ENCODE measurements around the gene EPHB1.
"Not testable (repeated sequence)": the region's sequence is repeated elsewhere in the genome, so short reads cannot be mapped to it uniquely, and the experiment has no call there.

Gene EPHB1

DNA sequence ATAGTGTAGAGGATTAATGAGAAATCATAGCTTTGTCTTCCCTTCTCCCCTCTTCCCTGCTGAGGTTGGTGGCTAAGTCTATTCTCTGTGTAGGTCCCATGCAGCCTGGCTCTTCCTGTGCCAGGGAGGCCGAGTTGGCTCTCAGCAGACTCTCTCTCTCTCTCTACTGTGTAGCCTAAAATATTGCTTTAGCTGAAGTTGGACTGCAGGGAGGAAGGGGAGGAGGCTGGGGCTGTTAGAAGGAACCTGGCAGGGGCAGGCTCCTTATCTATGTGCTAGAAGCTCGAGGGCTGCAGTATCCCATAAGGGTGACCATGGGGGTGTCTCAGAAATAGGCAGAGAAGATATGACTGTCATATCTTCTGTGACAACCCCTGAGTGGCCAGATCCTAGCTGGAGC is 160.8 kb downstream of the EPHB1 start:
- no peak for DNase-seq (ENCODE audit: low read depth)

DNA sequence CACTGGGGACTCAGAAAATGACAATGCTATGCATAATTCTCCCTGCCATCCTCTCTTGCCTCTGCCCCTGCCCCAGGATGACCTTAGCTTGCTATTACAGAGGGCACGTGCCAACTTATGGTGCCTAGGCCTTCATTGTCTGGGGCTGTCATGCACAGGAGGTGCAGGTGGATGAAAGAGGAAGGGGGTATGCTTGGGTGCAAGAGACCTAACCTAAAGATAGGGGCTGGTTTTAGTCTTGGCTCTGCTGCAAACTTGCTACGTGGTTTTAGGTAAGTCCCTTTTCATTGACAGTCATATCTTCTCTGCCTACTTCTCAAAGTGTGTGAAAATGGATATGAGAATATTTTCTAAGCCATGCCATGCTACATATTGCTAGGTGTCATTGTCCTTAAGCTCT is 161.3 kb downstream of the EPHB1 start:
- DNase-seq (ENCODE audit: low read depth), result no peak

DNA sequence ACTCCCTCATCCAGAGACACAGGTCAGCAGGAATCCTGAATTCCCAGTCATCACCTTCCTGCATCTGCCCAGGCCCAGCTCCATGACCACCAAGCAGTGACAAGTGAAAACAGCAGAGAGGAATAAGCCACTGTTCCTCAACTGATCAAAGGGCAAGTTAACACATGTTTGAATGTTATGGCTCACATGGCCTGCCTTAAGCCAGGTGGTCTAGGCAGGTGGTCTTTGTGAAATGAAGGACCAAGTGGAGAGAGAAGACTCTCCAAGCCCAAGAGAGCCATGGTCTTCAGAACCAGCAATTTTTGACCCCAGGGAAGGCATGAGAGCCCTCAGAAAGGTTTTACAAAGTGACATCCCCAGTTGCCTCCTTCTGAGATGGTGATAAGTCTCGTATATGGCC is 161.8 kb downstream of the EPHB1 start:
- no peak for DNase-seq (ENCODE audit: low read depth)

DNA sequence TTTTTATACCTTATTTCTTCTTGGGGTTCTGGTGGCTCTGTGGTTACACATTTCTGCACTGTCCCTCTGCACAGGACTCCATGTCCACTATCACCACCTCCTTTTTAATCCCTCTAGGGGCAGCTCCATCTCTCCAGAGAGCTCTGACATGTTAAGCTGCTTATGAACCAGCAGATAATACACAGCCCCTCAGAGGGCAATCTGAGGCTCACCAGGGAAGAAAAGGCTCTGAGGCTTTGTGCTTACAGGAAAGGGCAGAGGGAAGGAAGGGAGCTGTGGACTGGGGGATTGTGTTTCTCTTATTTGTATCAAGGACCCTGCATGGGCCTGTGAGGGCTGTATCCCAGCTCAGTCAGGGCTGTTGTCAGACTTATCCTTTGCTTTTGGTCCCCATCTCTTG is 164.5 kb downstream of the EPHB1 start:
- DNase-seq (ENCODE audit: low read depth), result no peak

DNA sequence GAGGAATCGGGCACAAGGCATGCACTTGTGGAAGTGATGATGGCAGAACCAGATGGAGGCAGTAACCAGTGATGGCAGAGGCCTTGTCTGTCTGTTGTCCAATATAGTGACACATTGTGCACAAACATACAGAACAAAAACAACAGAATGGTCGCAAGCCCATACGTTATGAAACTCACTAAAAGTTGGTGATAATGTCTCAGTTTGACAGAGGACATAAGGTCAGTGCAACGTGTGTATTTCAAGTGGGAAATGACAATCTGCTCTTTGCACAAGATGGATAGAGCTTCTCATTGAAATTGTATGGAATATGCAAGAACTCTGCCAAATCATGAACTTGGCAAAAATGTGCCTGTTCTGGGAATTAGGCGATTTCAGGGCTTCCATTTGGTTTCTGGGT is 169.2 kb downstream of the EPHB1 start:
- no peak for DNase-seq (ENCODE audit: low read depth)

DNA sequence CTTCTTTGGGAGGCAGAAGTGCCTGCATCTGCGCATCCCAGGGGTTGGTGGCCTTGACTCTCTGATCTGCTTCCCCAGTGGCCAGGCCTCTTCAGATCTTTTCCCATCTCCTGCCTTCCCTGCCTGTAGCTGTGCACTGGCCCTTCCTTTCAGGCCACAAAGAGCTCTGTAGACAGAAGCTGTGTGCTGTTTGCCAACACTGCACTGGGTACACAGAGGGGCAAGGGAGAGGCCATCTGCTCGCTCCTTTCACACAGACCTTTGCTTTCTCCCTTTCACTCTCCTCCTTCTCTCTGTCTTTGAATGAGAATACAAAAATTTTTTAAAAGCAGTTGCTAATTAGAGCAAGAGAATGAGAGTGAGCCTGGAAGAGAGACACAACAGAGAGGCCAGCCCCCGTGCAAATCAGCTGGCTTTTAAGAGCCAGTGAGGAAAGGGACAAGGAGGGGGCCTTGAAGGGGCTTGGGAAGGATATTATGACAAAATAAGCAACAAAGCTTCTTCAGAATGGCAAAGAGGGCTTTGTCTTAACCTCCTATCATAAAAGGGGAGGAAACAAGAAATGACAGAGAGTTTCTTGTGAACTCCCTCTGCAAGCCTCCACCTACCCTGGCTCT is 170.9 kb downstream of the EPHB1 start:
- DNase-seq (ENCODE audit: low read depth), result no peak

DNA sequence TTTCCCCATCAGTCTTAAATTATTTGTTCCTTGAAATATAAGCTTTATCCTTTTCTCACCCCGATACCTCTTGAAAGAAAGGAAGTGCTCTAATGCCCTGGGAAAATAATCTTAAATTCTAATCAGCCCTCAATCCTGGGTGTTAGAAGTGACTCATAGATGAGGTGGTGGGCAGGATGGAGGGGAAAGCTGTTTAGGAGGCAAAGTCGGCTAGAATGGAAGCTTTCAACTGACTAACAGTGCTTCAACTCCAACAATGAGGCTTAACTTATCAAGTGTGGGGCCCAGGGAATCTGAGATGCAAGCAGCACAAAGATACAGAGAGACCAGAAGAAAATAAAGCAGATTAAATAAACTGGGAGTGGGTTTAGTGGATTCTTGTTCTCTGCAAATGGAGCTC is 175.8 kb downstream of the EPHB1 start:
- DNase-seq (ENCODE audit: low read depth), result no peak

DNA sequence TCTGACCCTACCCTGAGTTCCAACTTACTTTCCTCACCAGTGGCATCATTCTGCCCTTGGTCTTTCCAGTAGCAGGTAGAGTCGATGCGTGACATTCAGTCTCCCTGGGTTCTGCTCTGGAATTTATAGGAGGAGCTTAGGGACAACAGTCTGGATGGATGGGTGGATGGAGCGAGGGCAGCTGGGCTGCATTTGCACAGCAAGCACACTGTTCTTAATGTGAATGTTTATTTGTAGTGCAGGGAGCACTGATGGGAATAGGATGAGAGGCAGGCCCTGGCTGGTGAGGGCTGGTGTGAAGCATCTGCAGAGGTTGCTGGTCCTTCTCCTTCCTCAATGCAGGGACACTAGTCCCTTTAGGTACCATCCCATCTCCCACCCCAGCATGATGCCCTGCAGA is 176.2 kb downstream of the EPHB1 start:
- no peak for DNase-seq (ENCODE audit: low read depth)

DNA sequence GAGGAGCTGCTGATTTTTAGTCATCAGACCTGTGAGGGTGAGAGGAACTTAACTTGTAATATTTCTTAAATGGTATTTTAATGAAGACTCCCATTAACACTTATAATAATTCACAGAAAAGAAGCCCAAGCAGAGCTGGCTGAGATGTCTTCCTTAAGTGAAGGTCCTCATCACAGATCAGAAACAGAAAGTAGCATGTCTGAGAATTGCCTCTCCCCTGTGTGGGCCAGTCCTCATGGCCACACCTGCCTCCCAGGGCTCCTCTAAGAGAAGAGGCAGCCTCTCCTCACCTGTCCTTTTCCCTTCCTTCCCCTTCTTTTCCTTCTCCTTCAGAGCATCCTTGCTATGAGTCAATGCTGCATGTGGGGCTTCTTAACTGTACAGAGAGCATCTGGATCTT is 176.8 kb downstream of the EPHB1 start:
- DNase-seq (ENCODE audit: low read depth), result not testable (repeated sequence)

DNA sequence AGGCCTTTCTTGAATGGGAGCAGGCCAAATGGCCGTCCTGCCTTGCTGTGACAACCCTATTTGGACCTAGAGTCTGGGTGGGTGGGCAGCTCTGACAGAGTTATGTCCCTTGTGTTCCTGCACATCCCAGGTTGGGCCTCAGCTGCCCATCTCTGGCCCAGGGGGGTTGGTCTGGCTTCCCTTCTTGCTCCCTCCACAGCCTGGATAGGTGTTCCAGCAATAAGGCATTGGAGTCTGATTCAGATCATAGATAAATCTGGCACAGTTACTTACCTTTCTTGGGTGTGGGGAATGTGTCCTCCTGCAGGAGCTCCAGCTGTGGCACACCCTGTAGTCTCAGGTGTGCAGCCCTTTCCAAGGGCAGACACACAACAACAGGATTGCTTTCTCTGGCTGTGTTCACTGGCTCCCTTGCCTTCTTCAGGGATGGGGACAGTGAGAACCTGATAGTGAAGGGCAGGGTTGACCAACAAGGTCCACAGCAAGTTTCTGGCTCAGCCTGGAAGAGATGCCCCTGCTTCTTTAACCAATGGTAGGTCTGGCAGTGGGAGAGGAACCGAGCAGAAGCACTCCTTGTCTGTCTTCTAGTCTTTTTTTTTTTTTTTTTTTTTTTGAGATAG is 177.9 kb downstream of the EPHB1 start:
- DNase-seq (ENCODE audit: low read depth), result no peak

DNA sequence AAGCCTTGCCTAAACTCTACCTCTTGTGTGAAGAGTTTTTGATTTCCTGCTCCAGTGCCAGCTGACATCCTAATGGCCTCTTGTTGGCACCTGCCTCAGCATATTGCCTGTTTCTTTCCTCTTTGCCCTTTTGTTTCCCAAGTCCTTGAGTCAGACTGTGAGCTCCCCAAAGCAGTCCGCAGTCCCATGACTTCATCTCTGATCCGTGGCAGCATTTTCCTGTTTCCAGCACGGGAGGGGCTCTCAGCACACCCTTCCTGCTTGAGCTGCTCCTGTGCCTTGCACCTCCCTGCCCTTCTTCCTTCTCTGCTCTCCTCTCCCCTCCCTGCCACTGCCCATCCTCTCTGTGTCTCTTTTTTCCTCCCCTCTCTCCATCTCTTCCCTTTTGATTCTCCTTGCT is 179.6 kb downstream of the EPHB1 start:
- DNase-seq (ENCODE audit: low read depth), result no peak

DNA sequence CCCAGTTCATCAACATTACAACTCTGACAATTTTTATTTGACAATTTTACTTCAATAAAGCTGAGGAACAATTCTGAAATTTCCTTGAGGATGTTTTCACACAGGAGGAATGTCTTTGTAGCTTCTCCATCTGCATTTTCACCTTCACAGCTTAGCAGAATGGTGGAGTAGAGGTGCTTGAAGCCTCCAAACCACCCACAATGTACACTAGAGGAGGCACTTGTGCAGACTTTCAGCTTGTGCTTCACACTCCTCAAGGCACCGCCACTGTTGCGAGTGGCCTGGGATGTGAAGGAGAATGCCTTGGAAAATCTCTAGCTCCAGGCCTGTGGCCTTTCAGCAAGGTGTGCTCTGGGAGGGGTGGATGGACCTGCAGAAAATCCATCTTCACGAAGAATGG is 181.9 kb downstream of the EPHB1 start:
- no peak for DNase-seq (ENCODE audit: low read depth)

DNA sequence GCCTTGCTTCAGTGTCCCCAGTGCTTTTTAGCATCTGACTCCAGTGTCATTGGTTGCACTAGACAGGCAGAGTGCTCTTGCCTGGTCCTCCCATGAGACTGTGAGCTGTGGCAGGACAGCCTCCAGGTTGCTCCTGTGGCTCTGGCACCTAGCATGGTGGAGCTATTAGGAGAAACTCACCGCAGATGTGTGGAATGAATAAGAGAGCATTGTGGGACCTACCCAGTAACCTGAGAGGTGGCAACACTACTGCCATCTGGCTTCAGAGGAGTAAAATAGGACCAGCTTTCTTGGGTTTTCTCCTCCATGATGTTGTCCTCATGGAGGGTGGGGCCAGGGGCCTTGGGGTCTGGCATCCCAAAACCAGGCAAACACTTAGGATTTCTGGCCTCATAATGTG is 183.6 kb downstream of the EPHB1 start:
- no peak for DNase-seq (ENCODE audit: low read depth)

DNA sequence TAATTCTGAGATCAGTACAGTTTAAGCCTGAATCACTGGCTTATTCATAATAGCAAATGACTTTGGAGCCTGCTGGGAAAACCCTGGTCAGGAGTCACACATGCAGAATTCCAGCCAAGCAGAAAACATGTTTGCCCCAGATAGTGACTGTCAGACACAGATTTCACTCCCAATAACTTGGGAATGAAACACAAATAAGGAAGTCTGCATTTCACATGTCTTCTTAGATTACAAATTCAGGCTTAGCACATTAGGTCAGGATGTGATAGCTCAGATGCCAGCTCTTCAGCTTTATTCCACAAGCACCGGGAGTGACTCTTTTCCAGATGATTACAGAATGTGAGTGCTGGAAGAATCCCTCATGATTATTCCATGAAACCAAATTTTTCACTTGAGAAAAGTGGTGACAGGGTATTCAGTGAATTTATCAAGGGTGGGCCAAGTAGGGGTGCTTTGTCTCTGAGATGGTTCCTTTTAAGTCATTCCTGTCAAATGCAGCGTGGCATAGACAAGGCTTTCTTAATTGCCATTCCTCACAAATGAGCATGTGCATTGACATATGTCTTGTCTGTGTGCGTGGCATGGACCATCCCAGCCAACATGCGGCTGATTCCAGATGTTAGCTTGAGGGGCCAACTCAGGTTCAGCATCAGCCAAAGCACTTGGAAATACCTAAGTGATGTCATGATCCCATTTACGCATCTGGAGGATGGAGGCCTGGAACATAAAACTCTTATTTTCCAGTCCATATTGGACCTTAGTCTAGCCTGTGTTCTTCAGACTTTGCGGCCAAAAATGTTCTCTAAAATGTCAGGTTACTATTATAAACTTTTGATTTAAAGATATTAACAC is 191.0 kb downstream of the EPHB1 start:
- DNase-seq (ENCODE audit: low read depth), result no peak

DNA sequence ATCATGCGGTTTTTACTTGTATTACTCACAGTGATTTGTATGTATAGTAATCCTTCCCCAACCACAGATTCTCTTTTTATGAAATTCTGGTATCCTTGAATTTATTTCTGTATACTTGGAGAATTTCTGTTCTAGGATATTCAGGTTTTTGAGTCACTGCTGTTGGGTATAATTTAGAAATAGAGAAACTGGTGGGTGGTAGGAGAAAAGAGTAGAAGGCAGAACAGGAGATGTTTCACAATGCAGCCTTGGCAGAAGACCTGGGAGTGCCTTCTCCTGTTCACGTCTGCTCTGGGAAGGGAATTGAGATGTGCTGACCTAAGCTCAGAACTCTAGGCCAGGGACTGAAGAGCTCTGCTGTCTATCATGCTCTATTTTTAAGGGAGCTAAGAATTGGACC is 193.6 kb downstream of the EPHB1 start:
- no peak for DNase-seq (ENCODE audit: low read depth)

DNA sequence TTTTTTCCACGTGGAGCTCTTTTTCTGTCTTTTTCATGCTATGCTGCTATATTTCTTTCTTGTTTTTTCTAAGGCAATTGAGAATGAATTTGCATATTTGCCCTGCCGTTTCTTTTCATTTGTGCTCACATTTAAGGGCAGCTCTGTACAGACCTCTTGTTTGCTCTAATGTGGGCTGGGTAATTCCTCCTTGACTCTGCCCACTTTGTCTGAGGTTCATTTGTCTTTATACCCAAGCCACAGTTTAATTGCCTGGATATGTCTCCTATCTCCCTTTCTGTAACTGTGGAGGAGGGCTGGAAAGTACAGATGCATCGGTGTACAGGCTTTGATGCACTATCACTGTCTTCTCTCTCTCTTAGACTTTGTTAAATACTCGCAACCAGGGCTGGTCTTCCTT is 195.9 kb downstream of the EPHB1 start:
- DNase-seq (ENCODE audit: low read depth), result no peak

DNA sequence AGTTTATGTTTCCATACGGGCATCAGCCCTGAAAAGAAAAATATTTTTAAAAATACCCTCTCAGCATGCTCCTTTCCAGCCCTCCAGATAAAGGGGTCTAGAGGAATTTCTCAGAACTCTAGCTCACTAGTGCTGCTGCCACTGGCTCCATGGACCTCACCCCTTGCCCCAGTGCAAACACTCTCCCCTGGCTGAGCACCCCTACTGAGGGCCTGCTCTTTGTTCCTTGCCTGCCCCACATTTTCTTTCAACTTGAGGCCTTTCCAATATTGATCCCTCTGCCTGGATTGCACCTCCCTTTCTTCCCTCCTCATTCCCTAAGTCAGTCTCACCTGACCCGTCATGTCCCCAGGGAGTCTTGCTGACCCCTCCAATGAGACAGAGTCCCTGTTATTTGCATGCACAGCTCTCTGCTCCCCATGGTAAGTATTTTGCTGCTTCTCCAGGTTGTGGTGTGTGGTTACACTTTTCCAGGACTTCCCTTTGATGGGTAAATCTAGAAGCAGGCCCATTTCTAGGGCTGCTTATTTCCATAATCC is 196.5 kb downstream of the EPHB1 start:
- DNase-seq (ENCODE audit: low read depth), result no peak

DNA sequence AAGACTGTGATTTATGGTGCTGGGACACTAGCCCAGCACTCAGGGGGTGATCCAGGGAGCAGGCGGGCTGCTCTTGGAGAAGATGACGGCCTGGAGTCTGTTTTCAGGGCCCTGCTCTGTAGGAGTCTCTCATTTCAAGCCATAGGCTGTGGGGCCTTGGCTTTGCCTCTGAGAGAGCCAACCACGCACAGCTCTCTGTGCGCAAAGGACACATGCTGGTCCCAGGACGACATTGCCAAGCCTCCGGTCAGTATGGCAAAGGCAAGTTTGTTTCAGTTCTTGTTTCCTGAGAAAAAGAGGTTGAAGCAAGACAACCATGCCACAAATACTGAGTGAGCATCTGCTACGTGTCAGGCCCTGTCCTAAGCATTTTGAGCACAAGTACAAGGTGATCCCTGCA is 197.1 kb downstream of the EPHB1 start:
- DNase-seq (ENCODE audit: low read depth), result no peak

DNA sequence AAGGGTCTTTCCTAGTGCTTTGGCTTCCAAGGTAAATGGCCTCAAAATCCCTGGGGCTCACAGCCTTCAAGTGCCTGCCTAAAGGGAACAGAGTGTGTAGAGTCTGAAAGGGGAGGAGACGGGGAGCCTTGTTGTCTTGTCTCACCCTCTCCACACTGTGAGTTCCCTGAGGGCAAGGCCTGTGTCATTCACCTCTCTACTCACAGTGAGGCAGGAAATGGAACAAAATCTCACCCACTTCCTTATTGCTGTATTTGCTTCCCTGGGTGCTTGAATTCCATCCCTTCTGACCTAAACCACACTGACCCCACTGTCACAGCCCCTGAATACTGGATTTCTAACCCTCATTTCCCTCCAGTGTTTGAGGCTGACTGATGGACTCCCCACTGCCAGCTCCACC is 197.5 kb downstream of the EPHB1 start:
- no peak for DNase-seq (ENCODE audit: low read depth)

DNA sequence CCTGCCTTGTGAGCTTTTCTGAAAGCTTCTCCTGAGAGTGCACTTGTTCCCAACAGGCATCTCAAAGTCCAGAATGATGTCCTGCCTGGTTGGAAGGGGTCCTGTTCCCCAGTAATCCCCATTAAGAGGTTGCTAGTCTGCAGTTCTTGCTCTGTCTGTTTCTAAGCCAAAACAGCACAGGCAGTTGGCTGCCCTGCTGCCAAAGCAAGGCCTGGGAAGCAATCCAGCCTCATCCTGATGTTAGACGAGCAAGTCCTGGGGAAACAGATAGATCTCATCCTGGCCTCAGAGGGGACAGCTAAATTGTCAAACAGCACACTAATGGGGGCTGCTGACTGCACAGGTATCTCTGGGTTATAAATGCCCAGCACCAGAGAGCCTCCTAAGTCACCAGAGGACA is 198.0 kb downstream of the EPHB1 start:
- no peak for DNase-seq (ENCODE audit: low read depth)

DNA sequence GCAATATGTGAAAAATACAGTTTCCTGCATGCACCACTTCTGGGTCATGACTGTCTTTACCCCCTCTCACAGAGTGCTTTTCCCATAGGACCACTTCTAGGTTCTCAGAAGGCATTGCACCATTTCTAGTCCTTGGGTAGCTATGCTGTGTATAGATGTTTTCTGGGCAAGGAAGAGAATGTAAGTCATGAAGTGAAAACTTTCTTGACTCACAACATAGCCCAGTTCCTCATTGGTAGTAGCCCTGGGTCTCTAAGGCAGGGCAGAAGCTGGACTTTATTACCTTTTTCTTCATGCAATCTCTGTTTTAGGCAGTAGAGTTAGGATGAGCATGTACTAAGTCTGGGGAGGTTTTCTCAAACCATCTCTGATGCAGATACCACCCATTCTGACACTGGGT is 203.1 kb downstream of the EPHB1 start:
- no peak for DNase-seq (ENCODE audit: low read depth)

DNA sequence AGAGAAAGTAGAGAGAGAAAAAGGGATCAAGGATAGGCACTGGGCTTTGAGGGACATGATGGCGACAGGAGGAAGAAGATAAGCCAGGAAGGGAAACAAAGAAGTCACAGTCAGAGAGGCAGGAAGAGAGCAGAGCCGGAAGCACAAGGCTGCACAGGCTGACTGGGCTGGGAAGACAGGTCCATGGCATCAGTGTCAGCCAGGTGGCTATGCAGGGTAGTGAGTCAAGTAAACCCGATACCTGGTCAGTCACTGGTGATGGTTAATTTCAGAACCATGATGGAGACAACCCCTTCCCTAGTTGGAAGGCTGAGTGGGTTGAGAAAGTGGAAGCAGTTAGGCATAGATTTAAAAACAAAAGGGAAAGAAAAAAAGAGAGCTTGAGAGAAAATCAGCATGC is 203.8 kb downstream of the EPHB1 start:
- no peak for DNase-seq (ENCODE audit: low read depth)

DNA sequence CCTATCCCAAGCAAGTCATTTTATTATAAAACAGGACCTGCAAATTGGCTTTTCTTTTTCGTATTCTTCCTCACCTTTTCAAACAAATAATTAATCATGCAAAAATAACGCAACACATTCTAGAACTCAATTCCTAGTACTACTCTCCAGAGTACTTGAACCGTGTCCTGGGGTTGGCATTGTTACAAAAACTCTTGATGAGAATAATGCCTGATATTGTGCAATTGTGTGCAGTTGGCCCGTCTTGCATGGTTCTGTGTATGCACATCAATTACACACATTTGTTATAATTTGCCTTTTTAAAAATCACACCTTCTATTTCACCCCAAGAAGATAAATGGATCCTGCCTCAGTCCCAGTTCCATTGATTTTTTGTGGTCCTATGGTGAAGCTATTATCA is 205.4 kb downstream of the EPHB1 start:
- no peak for DNase-seq (ENCODE audit: low read depth)
